GM12865 (cell line): Measurements from ENCODE around the gene VILL.

Experiments used
- DNase-seq: peaks from one replicate; pipeline ENCODE4 v3.0.0; 2010; ENCODE audit warnings: low read depth
- H3K4me3 ChIP-seq: 2 replicates; pipeline ENCODE4 v1.5.1; 2011; ENCODE audit warnings: mild to moderate bottlenecking, low read depth, low read length, control low read depth
- TF ChIP-seq, protein P1 (sequence below): IDR thresholded peaks from 2 replicates; pipeline ENCODE4 v1.5.1; 2011; ENCODE audit warnings: low read length, control low read depth, low read depth, inconsistent platforms; ENCODE audit not compliant: insufficient read depth; ENCODE audit errors: missing control alignments

Gene VILL

DNA sequence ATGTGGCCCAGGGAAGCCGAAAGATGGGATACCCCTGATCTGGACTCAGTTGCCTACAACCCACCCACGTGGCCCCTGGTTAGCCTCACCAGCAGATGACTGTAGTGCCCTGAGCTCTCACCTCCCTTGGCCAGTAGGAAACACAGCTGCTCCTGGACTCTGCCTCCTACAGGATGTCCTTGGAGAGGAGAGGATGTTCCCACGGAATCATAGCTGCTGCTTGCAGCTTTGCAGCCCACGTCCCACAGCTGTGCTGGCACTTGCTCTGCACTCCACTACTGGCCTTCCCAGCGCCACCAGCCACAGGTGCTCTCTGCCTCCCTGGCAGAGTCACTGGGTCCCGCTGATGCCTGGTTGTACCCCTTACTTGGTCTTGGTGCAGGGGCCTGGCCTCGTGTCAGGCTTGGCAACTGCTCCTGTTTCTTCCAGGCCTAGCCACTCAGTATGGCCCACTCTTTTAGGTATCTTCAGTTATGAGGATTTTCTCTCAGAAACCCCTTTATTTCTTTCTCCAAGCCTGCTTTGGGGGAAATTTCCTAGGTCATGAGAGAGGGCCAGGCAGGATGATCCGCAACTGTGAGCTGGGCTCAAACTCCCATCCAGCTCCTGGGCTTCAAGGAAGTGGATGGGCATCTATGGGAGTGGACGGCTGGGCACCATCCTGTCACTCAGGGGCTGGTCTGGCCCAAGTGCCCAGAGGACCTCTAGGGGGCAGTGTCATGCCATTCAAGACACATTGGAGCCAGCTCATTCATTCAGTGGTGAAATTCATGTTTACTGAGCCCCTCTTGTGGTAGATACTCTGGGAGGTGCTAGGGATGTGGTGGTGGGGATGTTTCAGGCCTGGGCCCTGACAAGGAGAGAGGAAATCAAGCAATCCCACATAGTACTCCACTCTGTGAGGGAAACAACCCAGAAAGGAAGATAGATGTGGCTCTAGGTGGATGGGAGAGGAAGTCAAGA lies 16.2 kb upstream of the VILL start:
- TF ChIP-seq, protein P1, sequence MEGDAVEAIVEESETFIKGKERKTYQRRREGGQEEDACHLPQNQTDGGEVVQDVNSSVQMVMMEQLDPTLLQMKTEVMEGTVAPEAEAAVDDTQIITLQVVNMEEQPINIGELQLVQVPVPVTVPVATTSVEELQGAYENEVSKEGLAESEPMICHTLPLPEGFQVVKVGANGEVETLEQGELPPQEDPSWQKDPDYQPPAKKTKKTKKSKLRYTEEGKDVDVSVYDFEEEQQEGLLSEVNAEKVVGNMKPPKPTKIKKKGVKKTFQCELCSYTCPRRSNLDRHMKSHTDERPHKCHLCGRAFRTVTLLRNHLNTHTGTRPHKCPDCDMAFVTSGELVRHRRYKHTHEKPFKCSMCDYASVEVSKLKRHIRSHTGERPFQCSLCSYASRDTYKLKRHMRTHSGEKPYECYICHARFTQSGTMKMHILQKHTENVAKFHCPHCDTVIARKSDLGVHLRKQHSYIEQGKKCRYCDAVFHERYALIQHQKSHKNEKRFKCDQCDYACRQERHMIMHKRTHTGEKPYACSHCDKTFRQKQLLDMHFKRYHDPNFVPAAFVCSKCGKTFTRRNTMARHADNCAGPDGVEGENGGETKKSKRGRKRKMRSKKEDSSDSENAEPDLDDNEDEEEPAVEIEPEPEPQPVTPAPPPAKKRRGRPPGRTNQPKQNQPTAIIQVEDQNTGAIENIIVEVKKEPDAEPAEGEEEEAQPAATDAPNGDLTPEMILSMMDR = peak; percentile 93
- peak; percentile 76 for DNase-seq
- no peak overlapping the region for H3K4me3 ChIP-seq

DNA sequence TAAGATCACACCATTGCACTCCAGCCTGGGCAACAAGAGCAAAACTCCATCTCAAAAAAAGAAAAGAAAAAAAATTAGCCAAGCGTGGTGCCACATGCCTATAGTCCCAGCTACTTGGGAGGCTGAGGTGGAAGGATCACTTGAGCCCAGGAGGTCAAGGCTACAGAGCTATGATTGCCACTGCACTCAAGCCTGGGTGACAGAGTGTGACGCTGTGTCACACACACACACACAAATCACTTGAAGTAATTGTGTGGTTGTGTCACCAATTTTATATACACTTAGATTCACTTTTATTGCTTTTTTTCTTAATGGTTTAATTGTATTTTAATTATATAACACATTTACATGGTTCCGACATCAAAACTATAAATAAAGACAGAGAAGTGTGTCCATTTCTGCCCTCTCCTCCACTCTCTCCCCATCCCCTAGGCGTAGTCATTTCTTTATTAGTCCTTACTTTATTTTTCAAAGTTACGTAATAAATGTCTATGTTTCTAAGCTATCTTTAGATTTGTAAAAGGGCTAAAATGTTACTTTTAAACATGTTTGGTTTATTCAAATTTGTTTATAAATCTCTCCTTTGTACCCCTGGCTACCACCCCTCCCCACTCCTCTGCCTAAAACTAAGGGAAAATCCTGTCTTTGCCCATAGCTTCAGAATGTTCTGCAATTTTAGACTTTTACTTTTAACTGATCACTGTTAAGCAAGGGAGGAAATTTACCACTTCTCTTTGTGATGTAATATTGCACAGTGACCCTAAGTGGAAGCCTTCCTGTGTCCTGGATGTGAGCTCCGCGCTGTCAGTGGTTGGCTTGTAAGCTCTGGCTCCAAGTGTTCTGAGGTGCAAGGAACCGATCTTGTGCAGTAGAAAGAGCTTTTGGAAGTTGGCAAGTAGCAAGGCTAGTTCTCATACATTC lies 10.8 kb upstream of the VILL start:
- DNase-seq = no peak
- H3K4me3 ChIP-seq = no peak overlapping the region
- TF ChIP-seq, protein P1 = no peak

DNA sequence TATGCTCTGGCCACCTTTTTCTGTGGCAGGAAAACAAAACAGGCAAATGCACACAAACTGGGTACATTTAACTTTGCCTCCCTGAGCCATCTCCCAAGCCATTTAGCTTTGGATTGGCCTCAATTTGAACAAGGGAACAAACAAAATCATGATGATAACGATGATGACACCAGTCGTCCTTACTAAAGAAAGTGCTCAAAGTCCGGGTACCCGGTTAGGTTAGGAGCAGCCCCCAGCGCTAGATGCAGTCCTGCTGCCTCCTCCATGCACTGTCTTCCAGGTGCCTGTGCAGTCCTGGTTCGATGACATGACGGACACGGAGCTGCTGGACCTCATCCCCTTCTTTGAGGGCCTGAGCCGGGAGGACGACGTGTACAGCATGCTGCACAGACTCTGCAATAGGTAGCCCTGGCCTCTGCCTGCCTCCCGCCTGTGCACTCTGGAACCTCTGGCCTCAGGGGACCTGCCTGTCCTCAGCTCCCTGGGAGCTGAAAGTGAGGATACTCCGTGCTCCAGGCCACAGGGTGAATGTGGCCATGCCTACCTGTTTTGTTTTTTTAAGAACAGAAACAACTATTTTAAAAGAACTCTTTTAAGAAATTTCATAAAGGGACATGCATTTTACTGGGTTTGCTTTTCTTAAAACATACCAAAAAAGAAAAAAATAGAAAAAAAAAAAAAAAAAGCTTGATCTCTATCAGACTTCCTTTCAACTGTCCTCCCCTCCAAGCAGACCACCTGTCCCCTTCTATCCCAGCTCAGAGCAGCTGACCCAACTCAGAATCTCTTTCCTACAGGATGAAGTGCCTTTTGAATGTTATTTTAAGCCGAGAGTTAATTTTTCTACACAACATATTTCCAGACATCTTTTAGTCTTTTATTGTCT lies 9.9 kb upstream of the VILL start:
- TF ChIP-seq, protein P1 = no peak
- no peak overlapping the region for H3K4me3 ChIP-seq
- no peak for DNase-seq

DNA sequence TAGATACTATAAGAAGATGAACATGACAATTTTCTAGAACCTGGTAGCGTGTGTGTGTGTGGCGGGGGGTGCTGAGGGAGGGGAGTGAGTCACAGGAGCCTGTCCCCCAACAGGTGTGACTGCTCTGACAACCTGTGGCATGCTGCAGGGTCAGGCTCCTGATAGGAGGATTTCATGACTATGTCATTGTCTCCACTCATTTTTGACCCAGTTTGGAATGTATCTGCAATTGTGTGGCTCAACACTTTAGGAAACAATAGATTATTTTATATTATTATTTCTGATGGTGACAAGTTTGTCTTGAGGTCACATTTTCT lies 9.3 kb upstream of the VILL start:
- no peak for DNase-seq
- H3K4me3 ChIP-seq = no peak overlapping the region
- TF ChIP-seq, protein P1 = no peak

DNA sequence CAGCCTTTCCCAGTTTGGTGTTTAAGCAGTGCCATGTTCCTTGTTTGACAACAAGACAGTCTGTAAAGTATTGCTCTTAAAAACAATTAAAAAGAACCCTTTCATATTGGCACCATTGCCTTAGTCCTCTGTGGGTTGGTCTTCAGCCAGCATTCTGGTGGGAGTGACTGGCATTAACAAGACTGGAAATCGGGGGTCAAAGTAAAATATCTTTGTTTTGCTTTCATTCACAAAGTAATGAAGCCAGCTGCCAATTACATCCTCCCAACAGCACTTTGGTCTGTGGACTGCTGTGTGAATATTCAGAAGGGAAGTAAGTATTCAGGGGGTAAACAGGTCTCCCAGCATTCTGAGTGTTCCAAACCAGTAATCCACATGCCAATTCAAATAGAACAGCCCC lies 8.3 kb upstream of the VILL start:
- no peak for DNase-seq
- TF ChIP-seq, protein P1 = no peak
- H3K4me3 ChIP-seq = no peak overlapping the region

DNA sequence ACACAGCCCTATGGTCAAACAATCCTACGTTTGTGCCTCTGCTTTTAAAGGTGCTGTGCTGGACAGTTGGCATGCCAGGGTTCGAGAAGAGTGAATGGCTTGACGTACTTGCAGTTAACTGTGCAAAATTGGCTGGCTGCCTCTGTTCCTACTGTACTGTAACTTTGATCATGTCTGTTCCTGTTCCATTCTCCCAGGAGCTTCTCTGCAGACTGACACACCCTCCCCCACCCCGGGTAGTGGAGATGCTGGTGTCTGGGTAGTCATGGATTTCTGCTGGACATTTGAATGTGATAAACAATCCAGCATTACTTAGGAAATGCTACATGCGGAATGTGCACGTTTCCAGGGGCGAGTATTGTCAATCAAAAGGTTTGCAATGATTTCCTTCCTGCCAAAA lies 6.5 kb upstream of the VILL start:
- no peak overlapping the region for H3K4me3 ChIP-seq
- no peak for DNase-seq
- TF ChIP-seq, protein P1 = no peak
